GM18520 (cell line): ENCODE data around the gene FLYWCH1.
A peak's percentile ranks its signal among the peaks of the same experiment; 100 is the strongest.

Experiments used
- ATAC-seq: cut with Tn5 transposase; IDR thresholded peaks from one replicate; pipeline ENCODE4 v1.9.1; 2021; ENCODE audit not compliant: unreplicated experiment

The FLYWCH1 gene

GRCh38 chr16:2968738-2969544 lies 57.2 kb downstream of the FLYWCH1 start, which contains the start of gene PAQR4:
PAQR4 (plus strand) TSS chr16:2969348; CDS start chr16:2969675, 327 bp downstream.
- ATAC-seq = peak; percentile 67

GRCh38 chr16:2969545-2970521 lies 58.1 kb downstream of the FLYWCH1 start:
- ATAC-seq = no peak

GRCh38 chr16:2970563-2970962 lies 58.8 kb downstream of the FLYWCH1 start:
- no peak for ATAC-seq

- ATAC-seq = no peak
Measured at GRCh38 chr16:2971134-2971984, 59.6 kb downstream of the FLYWCH1 start.

GRCh38 chr16:2971985-2972784 lies 60.5 kb downstream of the FLYWCH1 start:
- ATAC-seq = no peak

- ATAC-seq = no peak
Measured at GRCh38 chr16:2973093-2973492, 61.4 kb downstream of the FLYWCH1 start.

GRCh38 chr16:2973605-2974318 lies 62.0 kb downstream of the FLYWCH1 start:
- no peak for ATAC-seq

- ATAC-seq = no peak
Measured at GRCh38 chr16:2974319-2975056, 62.8 kb downstream of the FLYWCH1 start.

- no peak for ATAC-seq
Measured at GRCh38 chr16:2975161-2975795, 63.5 kb downstream of the FLYWCH1 start.

- no peak for ATAC-seq
Measured at GRCh38 chr16:2976201-2976600, 64.5 kb downstream of the FLYWCH1 start.

- no peak for ATAC-seq
Measured at GRCh38 chr16:2976673-2977072, 64.9 kb downstream of the FLYWCH1 start.

GRCh38 chr16:2977440-2977839 lies 65.7 kb downstream of the FLYWCH1 start:
- no peak for ATAC-seq

- no peak for ATAC-seq
Measured at GRCh38 chr16:2979669-2980226, 68.0 kb downstream of the FLYWCH1 start.

- ATAC-seq = peak; percentile 70
Measured at GRCh38 chr16:2980227-2981176, 68.8 kb downstream of the FLYWCH1 start, which contains the start of gene PKMYT1. PKMYT1 (minus strand) TSS chr16:2980446; CDS start chr16:2979657, 789 bp downstream.

- ATAC-seq = no peak
Measured at GRCh38 chr16:2981177-2981898, 69.6 kb downstream of the FLYWCH1 start.

GRCh38 chr16:2981899-2982250 lies 70.1 kb downstream of the FLYWCH1 start:
- no peak for ATAC-seq
